SW480 (cell line): ENCODE measurements around the gene E2F1.
"Not testable (repeated sequence)": the region's sequence is repeated elsewhere in the genome, so short reads cannot be mapped to it uniquely, and the experiment has no call there.

Source experiments
- DNase-seq: peaks from one replicate; pipeline ENCODE4 v3.0.0-alpha.2; 2016; ENCODE audit warnings: low spot score

E2F1 gene

GRCh38 chr20:33710681-33711445 is 24.7 kb upstream of the E2F1 start:
- DNase-seq, result peak; percentile 23

- peak; percentile 95 for DNase-seq
Measured at GRCh38 chr20:33709905-33710541, 23.8 kb upstream of the E2F1 start.

- peak; percentile 94 for DNase-seq
Measured at GRCh38 chr20:33709398-33709797, 23.2 kb upstream of the E2F1 start.

GRCh38 chr20:33707668-33708067 is 21.5 kb upstream of the E2F1 start:
- no peak for DNase-seq

- DNase-seq, result no peak
Measured at GRCh38 chr20:33704197-33704924, 18.2 kb upstream of the E2F1 start.

- no peak for DNase-seq
Measured at GRCh38 chr20:33703498-33704137, 17.4 kb upstream of the E2F1 start.

GRCh38 chr20:33702861-33703260 is 16.7 kb upstream of the E2F1 start:
- DNase-seq, result no peak

- DNase-seq, result no peak
Measured at GRCh38 chr20:33701629-33702450, 15.7 kb upstream of the E2F1 start.

- not testable (repeated sequence) for DNase-seq
Measured at GRCh38 chr20:33700696-33701441, 14.7 kb upstream of the E2F1 start.

GRCh38 chr20:33698966-33699365 is 12.8 kb upstream of the E2F1 start:
- DNase-seq, result not testable (repeated sequence)

- no peak for DNase-seq
Measured at GRCh38 chr20:33697129-33697528, 10.9 kb upstream of the E2F1 start.

GRCh38 chr20:33696448-33696847 is 10.3 kb upstream of the E2F1 start:
- no peak for DNase-seq

GRCh38 chr20:33694639-33695012 is 8.4 kb upstream of the E2F1 start:
- no peak for DNase-seq

- DNase-seq, result no peak
Measured at GRCh38 chr20:33693741-33694638, 7.8 kb upstream of the E2F1 start.

GRCh38 chr20:33693289-33693688 is 7.1 kb upstream of the E2F1 start:
- no peak for DNase-seq

- peak; percentile 83 for DNase-seq
Measured at GRCh38 chr20:33689973-33690372, 3.8 kb upstream of the E2F1 start.

- no peak for DNase-seq
Measured at GRCh38 chr20:33689493-33689892, 3.3 kb upstream of the E2F1 start.

- no peak for DNase-seq
Measured at GRCh38 chr20:33688938-33689424, 2.8 kb upstream of the E2F1 start.
